ENCODE results near the gene GAS7.

Gene GAS7

DNA sequence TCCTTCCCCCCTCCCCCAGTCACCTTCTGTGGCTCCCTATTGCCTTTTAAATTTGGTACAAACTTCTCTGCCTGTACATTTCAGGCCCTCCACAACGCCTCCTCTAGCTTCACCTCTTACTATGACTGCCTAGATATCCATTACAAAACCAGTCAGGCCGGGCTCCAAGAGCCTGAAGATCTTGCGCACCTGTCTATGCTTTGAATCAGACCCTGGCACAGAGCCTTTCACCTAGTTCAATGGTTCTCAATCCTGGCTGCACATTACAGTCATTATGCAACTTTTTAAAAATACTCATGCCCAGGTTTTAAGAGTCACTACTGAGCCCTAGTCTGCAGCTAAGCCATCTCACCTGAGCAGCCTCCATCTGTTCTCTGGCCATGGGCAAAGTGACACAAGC lies 1.6 kb upstream of the GAS7 start:
- no peak for DNase-seq

- DNase-seq = no peak
Observed at GRCh38 chr17:10197721-10198508, 491 bp downstream of the GAS7 start.

- no peak for DNase-seq
Observed at GRCh38 chr17:10197362-10197720, 1.1 kb downstream of the GAS7 start.

DNA sequence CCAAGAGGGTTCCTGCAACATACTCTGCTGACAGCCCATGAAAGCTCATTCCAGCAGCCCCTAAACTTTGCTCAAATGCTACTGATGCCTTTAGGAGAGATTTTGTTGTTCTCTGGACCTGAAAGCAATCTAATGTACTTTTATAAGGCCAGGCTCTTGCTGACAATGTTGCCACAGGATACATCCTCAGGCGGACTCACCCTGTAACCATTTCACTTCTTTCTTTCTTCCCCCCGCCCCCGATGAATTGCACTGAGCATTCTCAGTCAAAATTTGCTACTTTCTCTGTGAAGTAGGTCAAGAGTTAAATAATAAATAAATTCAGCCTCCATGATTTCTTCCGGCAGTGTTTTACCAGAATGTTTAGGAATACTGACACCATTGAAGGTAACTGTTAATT lies 1.5 kb downstream of the GAS7 start:
- no peak for DNase-seq

DNA sequence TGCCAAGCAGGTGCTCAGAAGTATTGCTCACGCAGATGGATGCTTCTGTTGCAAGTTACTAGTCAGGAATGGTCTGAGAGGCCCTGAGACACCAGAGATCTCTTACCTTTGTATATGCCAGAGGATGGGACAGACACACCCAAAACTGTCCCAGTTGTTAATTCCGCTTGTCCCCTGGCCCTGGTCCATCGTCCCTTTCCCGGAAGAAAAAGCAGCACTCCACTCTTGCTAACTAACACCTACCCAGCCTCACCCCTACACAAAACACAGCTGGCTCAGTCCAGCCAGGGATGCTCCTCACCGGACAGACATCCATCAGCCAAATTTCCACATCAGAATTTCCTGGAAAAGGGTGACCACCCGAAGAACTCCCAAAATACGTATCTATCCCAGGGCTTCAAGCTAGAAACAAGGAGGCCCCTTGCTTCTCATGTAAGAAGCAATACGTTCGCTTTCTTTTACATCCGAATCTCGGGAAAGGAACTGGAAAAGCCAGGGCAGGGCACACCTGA lies 2.0 kb downstream of the GAS7 start:
- DNase-seq = no peak

- no peak for DNase-seq
Observed at GRCh38 chr17:10195090-10195805, 3.2 kb downstream of the GAS7 start.

DNA sequence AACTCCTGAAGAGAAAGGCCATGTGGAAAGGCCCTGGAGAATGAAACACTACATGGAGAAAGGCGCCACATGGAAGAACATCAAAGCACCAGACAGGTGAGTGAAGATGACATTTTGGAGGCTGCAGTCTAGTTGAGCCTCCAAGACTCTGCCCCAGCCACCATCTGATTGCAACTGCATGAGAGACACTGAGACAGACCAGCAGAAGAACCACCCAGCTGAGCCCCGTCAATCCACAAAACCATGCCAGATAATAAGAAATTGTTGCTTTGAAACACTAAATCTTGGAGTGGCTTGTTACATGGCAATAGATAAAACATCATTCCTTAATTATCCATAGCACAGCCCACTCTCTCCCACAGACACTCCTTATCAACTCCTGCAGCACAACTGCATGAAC lies 4.8 kb downstream of the GAS7 start:
- DNase-seq = no peak

- no peak for DNase-seq
Observed at GRCh38 chr17:10192972-10193371, 5.4 kb downstream of the GAS7 start.

DNA sequence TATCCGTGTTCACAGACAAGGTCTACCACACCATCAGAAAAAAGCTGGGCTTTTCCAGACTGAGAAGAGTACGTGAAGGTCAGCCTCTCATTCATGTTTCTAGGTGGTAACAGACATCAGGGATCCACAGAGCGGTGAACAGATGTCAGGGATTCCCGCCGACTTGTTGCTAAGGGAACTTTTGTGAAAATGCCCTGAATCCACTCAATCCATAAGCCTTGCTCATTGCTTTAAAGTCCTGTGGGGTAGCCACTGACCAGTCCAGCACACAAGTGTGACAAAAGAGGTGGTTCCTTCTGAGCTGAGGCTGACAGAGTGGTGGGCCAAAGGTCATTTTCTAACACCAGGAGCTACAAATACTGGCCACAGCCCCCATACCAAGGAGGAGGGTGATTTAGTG lies 5.9 kb downstream of the GAS7 start:
- DNase-seq = no peak

DNA sequence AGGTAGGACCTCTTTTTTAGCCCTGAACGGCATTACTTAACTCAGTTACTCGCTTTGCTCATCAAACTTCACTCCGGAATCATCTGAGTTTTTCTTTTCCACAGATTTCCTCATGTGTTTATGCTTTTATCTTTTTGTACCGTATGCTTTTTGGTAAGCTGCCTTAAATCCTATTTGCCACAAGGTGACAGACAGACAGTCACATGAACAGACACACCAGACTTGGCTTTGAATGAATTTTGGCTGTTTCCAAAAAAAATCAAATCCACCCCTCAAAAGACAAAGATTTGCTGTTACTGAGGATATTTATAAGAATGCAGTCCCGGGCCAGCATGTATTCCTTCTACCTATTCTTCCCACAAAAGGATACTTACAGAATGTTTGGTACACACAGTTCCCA lies 10.9 kb downstream of the GAS7 start:
- no peak for DNase-seq

- DNase-seq = no peak
Observed at GRCh38 chr17:10186771-10187410, 11.5 kb downstream of the GAS7 start.

DNA sequence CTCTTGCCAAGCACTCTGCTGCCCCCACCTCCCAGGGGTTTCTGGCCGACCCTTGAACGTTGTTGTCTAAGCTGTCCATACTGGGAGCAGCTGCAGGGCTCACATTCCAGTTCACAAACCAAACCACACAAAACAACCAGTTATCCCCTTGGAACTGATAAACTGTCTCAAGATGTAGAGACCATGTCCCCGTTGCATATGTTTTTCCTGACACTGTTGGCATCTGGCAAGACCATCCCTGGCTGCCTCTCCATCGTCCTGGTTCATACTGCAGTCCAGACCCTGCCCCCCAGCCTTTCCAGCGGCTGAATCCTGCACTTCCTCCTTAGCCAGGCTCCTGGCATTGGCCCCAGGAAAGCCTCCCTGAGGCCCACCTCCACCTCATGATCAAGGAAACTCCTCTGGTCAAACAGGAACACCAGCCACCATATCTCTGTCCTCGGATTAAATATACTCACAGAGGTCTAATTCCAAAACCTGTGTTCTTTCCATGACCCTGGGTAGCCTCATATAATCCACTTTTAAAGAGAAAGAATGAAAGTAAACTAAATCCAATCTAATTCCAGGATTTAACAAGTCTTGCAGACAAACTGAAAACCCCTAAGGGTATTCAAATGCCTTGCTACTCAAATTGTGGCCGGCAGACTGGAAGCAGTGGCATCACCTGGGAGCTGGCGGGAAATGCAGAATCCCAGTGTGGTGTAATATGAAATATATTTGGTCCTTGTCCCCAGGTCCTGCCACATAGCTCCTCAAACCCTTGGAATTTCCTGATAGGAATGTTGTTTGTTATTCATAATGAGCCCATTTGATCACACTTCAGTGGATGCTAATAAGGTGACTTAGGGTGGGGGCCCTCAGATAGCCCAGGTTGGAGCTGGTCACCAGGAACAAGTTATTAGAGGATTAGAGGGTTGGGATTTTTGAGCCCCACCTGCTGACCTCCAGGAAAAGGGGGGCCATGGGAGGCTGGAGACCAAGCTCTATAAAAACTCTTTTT lies 14.2 kb downstream of the GAS7 start:
- no peak for DNase-seq

GRCh38 chr17:10182785-10183184 lies 15.6 kb downstream of the GAS7 start:
- DNase-seq = no peak

GRCh38 chr17:10178506-10178991 lies 19.9 kb downstream of the GAS7 start:
- no peak for DNase-seq

- no peak for DNase-seq
Observed at GRCh38 chr17:10177913-10178505, 20.4 kb downstream of the GAS7 start.

DNA sequence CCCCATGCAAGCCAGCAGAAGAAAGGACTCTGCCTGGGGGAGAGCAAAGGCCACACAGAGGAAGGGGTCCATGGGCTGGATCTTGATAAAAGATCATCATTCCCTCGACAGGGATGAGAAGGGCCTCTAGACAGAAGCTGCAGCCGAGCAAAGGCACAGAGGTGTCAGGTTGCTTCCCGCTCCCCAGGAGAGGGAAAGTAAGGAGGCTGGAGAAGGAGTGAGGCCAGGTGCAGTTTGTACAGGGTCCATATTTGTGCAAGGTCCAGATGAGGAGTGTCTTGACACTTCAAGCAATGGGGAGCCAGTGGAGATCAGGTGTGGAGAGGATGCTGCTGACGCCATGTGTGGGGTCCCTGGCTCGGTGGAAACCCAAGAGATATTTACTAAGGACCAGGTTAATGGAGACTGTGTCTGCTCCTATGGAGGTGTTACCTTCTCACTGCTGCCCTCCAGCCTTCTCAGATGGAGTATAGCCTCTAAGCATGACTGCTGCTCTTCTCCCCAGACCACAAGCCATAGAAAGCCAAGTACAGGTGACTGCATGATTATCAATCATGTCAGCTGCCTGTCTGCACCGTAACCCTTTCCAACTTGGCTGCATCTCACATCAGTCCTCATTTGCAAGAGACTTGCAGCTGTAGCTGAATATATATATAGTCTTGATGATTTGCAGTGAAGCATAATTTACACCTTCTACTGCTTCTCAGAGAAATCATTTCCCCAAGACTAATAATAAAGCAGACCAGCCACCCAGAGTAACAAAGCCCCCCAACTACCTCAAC lies 21.1 kb downstream of the GAS7 start:
- no peak for DNase-seq

DNA sequence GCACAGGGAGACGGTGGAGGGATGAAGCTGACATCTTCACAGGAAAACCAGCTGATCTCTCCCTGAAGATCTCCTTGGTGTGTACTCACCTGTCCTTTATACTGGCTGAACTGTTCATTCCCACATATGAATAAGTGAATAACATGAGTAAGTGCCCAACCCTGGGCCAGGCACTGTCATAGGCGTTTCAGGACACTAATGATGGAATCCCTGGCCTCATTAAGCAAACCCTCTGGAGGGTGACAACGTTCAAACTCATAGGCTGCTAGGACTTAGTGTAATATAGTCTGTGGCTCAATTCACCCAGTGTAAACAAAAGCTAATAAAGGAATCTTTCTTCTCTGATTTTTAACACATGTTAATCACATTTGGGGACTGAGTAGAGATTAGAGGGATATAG lies 24.5 kb downstream of the GAS7 start:
- DNase-seq = no peak

GRCh38 chr17:10172778-10173177 lies 25.6 kb downstream of the GAS7 start:
- no peak for DNase-seq

GRCh38 chr17:10172241-10172741 lies 26.1 kb downstream of the GAS7 start:
- DNase-seq = no peak

DNA sequence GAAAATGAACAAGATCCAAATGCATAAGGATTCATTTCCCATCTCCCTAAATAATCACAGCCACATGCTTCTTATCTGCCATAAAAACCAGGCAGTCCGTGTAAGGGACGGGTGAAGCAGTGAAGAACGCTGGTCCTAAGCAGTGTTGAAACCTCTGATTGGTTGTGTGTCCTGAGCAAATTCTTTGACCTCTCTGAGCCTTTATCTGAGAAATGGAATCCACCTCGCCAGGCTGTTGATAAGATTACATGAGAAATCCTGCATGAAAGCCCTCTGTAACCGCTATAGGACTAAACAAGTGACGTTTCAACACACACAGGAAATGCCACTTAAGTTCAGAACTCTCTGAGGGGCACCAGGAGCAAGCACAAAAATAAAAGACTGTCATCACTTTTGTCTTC lies 26.8 kb downstream of the GAS7 start:
- no peak for DNase-seq

DNA sequence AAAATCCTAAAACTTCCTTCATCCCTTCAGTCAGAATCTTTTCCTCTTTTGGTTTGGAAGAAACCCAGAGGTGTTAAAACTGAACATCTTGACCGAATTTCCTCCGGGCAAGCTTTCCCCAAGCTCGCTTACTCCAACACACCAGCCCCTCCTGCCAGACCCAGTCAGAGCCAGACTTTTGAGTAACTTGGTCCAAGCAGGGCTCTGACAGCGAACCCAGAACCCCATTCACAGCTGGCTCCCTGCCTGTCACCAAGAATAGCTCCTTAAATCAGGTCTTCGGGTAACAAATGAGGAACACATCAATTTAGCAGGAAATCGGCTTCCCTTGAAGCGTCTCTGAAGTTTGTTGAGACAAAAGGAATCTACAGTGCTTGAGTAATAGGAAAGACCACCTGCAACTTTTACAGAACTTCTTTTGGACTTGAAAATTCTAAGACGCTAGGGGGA lies 27.3 kb downstream of the GAS7 start:
- no peak for DNase-seq

Data from 8988T (cell line).